ENCODE measurements around the gene SUSD3. TPM values are rescaled to one million over a fixed set of nuclear protein-coding genes. Genes with fewer than 3 reads are reported as not detected.
A peak's percentile ranks its signal among the peaks of the same experiment; 100 is the strongest.

SUSD3 gene
- total RNA-seq, 3 donors from 2014 or later = 1.3 to 52.4 (median 45.9) TPM

- H3K4me3 ChIP-seq = peak within 1 kb of the TSS; percentile 75 to 97 (median 86)
- peak within 1 kb of the TSS; percentile 94 to 96 for H3K27ac ChIP-seq
- H3K4me1 ChIP-seq = peaks cover 0 to 33% of the 10 kb centered on the region in 2 donors
- peak; percentile 65 for DNase-seq (ENCODE audit: low spot score in 2 of 2)
- H3K9me3 ChIP-seq = peaks cover 5 to 10% of the 10 kb centered on the region in 2 donors
- intact Hi-C loops (cut with DNase I; ENCODE audit: low total_unique reads) = loop anchor here (5.0 kb wide), 1 partner anchor 36 kb away; the partner anchor contains the start of gene NINJ1
- no peaks in the 10 kb centered on the region for H3K27me3 ChIP-seq
- no peaks in the 10 kb centered on the region for H3K36me3 ChIP-seq
- TF ChIP-seq CTCF (IDR thresholded peaks at IDR 0.05) (no peak), POLR2AphosphoS5 (IDR thresholded peaks at IDR 0.05) (peak; percentile 15 to 76 (median 57)), POLR2A (IDR thresholded peaks at IDR 0.05) (peak; percentile 18)
Observed at GRCh38 chr9:93096131-93096802, 37.8 kb downstream of the SUSD3 start, which contains the start of gene CARD19. Gene CARD19 (plus strand): TSS chr9:93096217. CDS start chr9:93096346, 129 bp downstream.

DNA sequence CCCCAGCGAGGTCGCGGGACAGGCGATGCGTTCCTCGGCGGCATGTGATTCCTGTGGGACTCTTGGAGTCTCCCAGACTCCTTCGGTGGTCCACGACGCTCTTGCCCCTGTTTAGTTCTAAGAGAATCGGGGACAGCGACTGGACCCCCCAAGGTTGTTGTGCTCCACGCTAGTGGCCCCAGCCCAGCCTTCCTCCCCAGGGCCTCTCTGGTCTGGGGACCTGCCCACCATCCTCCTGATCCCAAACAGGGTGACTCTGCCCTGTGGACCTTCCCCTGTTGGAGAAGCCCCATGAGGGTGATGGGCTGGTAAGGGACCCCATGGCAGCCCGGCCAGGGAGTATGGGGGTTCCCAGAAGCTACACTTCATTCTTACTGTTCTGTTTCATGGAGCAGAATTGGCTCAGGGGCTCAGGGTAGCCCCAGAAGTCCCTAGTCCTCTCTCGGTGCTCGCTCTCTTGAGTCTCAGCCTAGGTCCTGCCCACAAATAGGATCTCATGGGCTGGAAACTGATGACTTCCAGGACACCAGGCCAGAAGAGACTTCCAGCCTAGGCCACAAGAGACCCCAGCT, 38.4 kb downstream of the SUSD3 start:
- Histone ChIP-seq H3K36me3 (no peaks in the 10 kb centered on the region), H3K27ac (peak overlapping the region; percentile 94 to 96), H3K4me1 (peaks cover 0 to 33% of the 10 kb centered on the region in 2 donors), H3K4me3 (peak overlapping the region; percentile 75 to 97 (median 86)), H3K27me3 (no peaks in the 10 kb centered on the region), H3K9me3 (peaks cover 0 to 3% of the 10 kb centered on the region in 2 donors)
- intact Hi-C loops (cut with DNase I; ENCODE audit: low total_unique reads) = loop anchor here (5.0 kb wide), 1 partner anchor 35 kb away; the partner anchor contains the start of gene NINJ1
- TF ChIP-seq POLR2A (IDR thresholded peaks at IDR 0.05) (no peak), CTCF (IDR thresholded peaks at IDR 0.05) (no peak), POLR2AphosphoS5 (IDR thresholded peaks at IDR 0.05) (no peak)
- DNase-seq (ENCODE audit: low spot score in 2 of 2) = peak in 1 of 2 donors; percentile 5

- Histone ChIP-seq H3K36me3 (no peaks in the 10 kb centered on the region), H3K9me3 (no peaks in the 10 kb centered on the region), H3K4me1 (peaks cover 0 to 33% of the 10 kb centered on the region in 2 donors), H3K4me3 (peak overlapping the region; percentile 14 to 97 (median 86)), H3K27me3 (no peaks in the 10 kb centered on the region), H3K27ac (peak overlapping the region; percentile 94 to 96)
- TF ChIP-seq POLR2AphosphoS5 (IDR thresholded peaks at IDR 0.05) = no peak
- peak in 1 of 2 donors; percentile 47 for DNase-seq (ENCODE audit: low spot score in 2 of 2)
- intact Hi-C loops (cut with DNase I; ENCODE audit: low total_unique reads) = loop anchor here (5.0 kb wide), 1 partner anchor 35 kb away; the partner anchor contains the start of gene NINJ1
Observed at GRCh38 chr9:93097511-93098201, 39.2 kb downstream of the SUSD3 start.

DNA sequence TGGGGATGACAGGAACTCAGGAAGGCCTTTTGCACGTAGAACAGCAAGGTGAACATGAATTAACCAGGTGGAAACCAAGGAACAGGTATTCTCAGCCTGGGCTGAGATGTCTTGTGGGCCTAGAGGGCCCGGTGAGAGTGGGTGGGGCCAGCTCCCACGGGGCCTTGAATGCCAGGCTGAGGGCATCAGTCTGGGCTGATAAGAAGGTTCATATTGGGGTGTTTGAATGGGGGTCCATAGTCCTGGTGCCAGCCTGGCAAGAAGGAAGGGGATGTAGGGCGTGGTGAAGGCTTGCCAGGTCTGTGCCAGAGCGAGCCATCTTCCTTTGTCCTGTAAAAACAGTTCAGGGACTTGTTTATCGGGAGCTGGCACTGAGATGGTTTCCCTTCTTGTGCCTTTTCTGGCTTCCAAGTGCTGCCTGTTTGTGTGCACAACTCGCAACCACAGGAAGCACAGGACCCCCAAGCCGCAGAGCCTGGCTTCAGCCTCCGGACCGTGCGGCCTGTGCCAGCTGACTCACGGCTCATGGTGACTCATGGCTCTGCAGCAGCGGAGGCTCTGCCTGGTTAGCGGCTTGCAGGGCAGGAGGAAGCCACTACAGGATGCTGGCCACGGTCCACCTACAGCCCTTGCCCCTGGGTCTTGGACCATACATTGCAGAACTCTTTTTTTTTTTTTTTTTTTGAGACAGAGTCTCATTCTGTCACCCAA, 39.9 kb downstream of the SUSD3 start:
- Histone ChIP-seq H3K27me3 (no peaks in the 10 kb centered on the region), H3K4me3 (peak overlapping the region; percentile 14 to 86 (median 23)), H3K27ac (peak overlapping the region; percentile 94 to 96), H3K4me1 (peaks cover 0 to 33% of the 10 kb centered on the region in 2 donors), H3K36me3 (no peaks in the 10 kb centered on the region), H3K9me3 (no peaks in the 10 kb centered on the region)
- peak in 2 of 3 donors; percentile 37 to 82 for TF ChIP-seq POLR2AphosphoS5 (IDR thresholded peaks at IDR 0.05)
- no peak for TF ChIP-seq CTCF (IDR thresholded peaks at IDR 0.05)
- intact Hi-C loops (cut with DNase I; ENCODE audit: low total_unique reads) = loop anchor here (5.0 kb wide), 1 partner anchor 34 kb away; the partner anchor contains the start of gene NINJ1
- peak; percentile 92 for DNase-seq (ENCODE audit: low spot score in 2 of 2)

Measured in breast epithelium (tissue), 4 donors.